IPS DF 6.9 (cell line): ENCODE data around the gene ABHD14A.
A peak's percentile ranks its signal among the peaks of the same experiment; 100 is the strongest.

ENCODE experiments used
- DNase-seq: peaks from one replicate; pipeline ENCODE4 v3.0.0-alpha.2; 2013; ENCODE audit warnings: low read depth, low spot score
- H3K27ac ChIP-seq: one replicate; pipeline ENCODE4 v1.5.1; 2013; ENCODE audit warnings: low read length, control low read depth
- H3K27me3 ChIP-seq: 2 replicates; pipeline ENCODE4 v1.6.1; 2013; ENCODE audit warnings: mild to moderate bottlenecking, low read length; ENCODE audit not compliant: control insufficient read depth, insufficient read depth
- H3K36me3 ChIP-seq: 2 replicates; pipeline ENCODE4 v1.6.1; 2013; ENCODE audit warnings: low read length; ENCODE audit not compliant: control insufficient read depth, insufficient read depth
- H3K4me1 ChIP-seq: 2 replicates; pipeline ENCODE4 v1.6.1; 2013; ENCODE audit warnings: low read length; ENCODE audit not compliant: control insufficient read depth, insufficient read depth
- H3K4me3 ChIP-seq: 2 replicates; pipeline ENCODE4 v1.5.1; 2013; ENCODE audit warnings: mild to moderate bottlenecking, low read length
- H3K9me3 ChIP-seq: 2 replicates; pipeline ENCODE4 v1.6.1; 2013; ENCODE audit warnings: low read length, inconsistent platforms; ENCODE audit not compliant: control insufficient read depth, insufficient read depth
- WGBS: extraction: QIAGEN DNeasy Blood & Tissue Kit; methylation state at CpG from one replicate; pipeline ENCODE4 v1.1.7; 2013; ENCODE audit warnings: mixed read lengths, missing lambda C conversion rate; ENCODE audit not compliant: insufficient read length, insufficient coverage; 5-methylcytosine and 5-hydroxymethylcytosine counted together

Gene ABHD14A

DNA sequence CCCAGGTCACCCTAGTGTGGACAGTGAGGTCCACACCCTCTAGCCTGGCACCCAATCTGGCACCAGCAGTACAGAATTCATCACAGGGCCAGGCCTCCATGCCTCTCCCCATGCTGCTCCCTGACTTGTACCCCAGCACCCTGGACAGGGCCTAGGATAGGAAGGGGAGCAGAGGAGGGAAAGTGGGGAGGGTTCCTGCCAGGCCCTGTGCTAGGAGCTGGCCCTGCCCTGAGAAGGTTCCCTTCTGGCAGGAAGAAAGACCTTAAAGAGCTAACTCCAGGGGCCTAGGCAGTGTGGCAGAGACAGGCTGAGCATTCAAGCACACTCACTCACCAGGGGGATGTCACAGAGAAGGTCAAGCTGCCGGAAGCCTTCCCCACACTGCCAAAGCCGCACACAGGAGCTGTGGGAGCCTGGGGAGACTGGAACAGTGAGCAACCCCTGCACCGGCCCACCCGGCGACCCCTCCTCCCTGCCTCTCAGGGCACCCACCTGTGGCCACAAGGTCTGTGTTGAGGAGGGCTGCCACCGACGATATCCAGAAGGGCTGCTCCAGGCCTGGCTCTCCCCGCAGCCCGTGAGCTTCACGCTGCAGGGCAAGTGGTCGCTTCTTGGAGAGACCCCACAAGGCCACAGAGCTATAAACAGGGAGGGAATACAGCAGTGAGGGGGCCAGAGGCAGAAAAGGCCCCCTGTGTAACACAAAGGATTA, 40.6 kb upstream of the ABHD14A start:
- no peak overlapping the region for H3K4me3 ChIP-seq
- no CpG with 5 or more reads among the region's 11 CpGs for WGBS
- H3K9me3 ChIP-seq = no peaks in the 10 kb centered on the region
- peaks cover 39% of the 10 kb centered on the region for H3K36me3 ChIP-seq
- no peaks in the 10 kb centered on the region for H3K27me3 ChIP-seq
- no peaks in the 10 kb centered on the region for H3K4me1 ChIP-seq
- no peak overlapping the region for H3K27ac ChIP-seq
- no peak for DNase-seq

GRCh38 chr3:51934991-51935885, 39.6 kb upstream of the ABHD14A start:
- no peaks in the 10 kb centered on the region for H3K9me3 ChIP-seq
- peaks cover 40% of the 10 kb centered on the region for H3K36me3 ChIP-seq
- no peak overlapping the region for H3K4me3 ChIP-seq
- no peak overlapping the region for H3K27ac ChIP-seq
- no peaks in the 10 kb centered on the region for H3K4me1 ChIP-seq
- H3K27me3 ChIP-seq = no peaks in the 10 kb centered on the region
- no peak for DNase-seq
- WGBS = no CpG with 5 or more reads among the region's 28 CpGs

DNA sequence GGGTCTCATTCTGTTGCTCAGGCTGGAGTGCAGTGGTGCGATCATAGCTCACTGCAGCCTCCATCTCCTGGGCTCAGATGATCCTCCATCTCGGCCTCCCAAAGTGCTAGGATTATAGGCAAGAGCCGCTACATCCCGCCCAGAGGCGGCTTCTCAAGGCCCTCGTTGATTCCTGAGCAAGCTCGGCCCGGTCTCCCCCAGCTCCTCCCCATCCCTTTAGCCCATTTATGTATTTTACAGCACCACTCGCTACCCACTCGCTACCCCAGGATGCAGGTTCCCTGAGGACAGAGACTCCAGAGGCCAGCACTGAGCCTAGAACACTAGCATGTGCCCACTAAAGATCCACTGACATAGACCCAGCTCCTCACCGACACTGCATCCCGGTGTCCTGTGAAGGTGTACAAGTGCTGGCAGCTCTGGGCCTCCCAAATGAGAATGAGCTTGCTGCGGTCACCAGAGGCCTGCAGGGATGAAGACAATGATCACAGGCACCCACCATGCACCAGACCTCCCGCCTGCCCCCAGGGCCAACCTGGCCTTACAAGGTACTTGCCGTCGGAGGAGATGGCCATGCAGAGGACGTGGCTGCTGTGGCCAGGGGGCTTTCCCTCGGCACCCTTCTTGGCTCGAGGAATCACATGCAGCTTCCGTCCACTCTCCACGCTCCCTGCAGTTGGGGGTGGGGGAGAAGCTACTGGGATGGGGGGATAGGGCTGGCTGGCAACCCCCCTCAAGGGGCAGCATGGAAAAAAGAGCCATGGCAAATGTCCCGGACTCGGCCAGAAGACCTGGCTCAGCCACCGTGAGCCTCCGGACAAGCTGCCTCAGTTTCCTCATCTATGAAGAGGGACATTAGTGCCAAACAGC, 38.7 kb upstream of the ABHD14A start:
- Histone ChIP-seq H3K36me3 (peaks cover 40% of the 10 kb centered on the region), H3K4me3 (no peak overlapping the region), H3K27me3 (no peaks in the 10 kb centered on the region), H3K4me1 (no peaks in the 10 kb centered on the region), H3K9me3 (no peaks in the 10 kb centered on the region), H3K27ac (no peak overlapping the region)
- DNase-seq = no peak
- no CpG with 5 or more reads among the region's 25 CpGs for WGBS

- Histone ChIP-seq H3K4me3 (no peak overlapping the region), H3K36me3 (peaks cover 40% of the 10 kb centered on the region), H3K9me3 (no peaks in the 10 kb centered on the region), H3K4me1 (no peaks in the 10 kb centered on the region), H3K27ac (no peak overlapping the region), H3K27me3 (no peaks in the 10 kb centered on the region)
- no peak for DNase-seq
- no CpG with 5 or more reads among the region's 9 CpGs for whole genome bisulfite sequencing
Observed at GRCh38 chr3:51937014-51937413, 37.9 kb upstream of the ABHD14A start.

DNA sequence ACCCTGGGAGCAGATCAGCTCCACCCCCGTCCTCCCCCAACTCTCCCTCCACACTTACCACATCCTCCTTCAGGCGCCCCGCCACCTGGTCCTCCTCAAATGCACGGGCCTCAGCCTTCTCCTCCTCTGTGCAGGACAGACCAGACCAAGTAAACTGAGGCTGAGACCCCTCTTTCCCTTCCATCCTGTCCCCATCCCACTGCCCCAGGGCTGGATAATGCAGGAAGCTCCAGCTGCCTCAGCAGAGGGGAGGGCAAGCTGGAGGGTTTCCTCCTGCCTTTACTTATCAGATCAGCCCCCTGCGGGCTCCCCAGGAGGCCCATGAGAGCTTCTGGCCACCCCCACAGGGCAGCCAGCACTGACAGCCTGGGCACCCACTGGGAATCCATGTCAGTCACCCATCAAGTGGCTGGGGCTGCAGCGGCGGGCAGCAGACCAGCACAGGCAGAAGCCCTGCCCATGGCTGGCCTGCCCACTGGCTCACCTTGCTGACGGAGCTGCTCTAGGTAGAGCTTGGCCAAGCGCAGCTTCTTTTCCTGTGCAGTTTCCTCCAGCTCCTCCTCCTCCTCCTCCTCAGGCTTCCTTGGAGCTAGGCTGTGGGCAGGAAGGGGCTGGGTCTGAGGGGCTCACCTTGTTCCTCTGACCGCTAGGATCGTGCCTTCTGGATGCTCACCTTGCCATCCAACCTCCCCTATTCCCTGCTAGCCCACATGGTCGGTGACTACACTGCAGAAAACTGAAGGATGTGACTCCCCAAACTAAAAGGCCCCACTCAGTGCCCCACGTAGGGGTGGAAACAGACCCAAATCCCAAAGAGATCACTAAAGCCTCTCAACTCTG, 37.0 kb upstream of the ABHD14A start:
- WGBS = no CpG with 5 or more reads among the region's 13 CpGs
- no peak overlapping the region for H3K27ac ChIP-seq

GRCh38 chr3:51938780-51939425, 36.0 kb upstream of the ABHD14A start:
- Histone ChIP-seq H3K4me3 (no peak overlapping the region), H3K9me3 (no peaks in the 10 kb centered on the region), H3K27me3 (no peaks in the 10 kb centered on the region), H3K4me1 (peaks cover 4% of the 10 kb centered on the region), H3K27ac (no peak overlapping the region), H3K36me3 (peaks cover 37% of the 10 kb centered on the region)
- no CpG with 5 or more reads among the region's 9 CpGs for WGBS
- no peak for DNase-seq

More for the DNA sequence above, 37.0 kb upstream of the ABHD14A start:
- Histone ChIP-seq H3K36me3 (peaks cover 40% of the 10 kb centered on the region), H3K9me3 (no peaks in the 10 kb centered on the region), H3K4me1 (peaks cover 2% of the 10 kb centered on the region), H3K4me3 (no peak overlapping the region), H3K27me3 (no peaks in the 10 kb centered on the region)
- DNase-seq = no peak

DNA sequence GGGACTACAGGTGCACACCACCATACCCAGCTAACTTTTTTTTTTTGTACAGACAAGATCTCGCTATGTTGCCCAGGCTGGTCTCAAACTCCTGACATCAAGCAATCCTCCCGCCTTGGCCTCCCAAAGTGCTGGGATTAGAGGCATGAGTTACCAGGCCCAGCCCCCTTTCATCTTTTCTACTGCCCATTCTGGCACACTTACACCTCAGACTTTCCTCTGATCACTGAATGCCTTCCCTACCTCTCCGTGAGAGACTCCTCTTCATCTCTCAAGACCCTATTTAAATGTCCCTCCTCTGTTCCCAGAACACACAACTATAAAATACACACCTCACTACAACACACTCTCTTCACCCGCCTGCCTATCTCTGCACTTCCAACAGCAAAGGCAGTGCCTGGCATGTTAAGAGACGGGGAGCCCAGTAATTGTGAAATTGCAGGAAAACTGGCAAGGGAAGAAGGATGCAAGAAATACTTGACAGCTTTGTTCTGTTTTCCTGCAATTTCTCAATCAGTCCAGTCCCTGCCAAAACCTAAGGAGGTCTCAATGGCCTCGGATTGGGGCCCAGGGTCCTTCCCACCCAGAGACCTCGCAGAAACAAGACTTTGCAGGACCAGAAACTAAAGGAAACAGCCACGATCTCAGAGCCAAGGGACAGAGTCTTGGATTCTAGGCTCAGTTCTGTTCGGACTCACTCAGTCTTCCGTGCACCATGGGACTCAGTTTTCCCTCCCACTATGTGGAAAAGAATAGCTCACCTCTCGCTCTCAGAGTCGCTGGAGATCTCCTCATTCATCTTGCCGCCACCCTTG, 34.0 kb upstream of the ABHD14A start:
- DNase-seq = no peak
- peaks cover 4% of the 10 kb centered on the region for H3K4me1 ChIP-seq
- WGBS = 100% methylated on average over 1 of the region's 13 CpGs
- no peaks in the 10 kb centered on the region for H3K9me3 ChIP-seq
- H3K27me3 ChIP-seq = no peaks in the 10 kb centered on the region
- H3K36me3 ChIP-seq = peaks cover 21% of the 10 kb centered on the region
- no peak overlapping the region for H3K27ac ChIP-seq
- peak overlapping the region; percentile 66; the same call in 1 of the 2 replicates for H3K4me3 ChIP-seq

DNA sequence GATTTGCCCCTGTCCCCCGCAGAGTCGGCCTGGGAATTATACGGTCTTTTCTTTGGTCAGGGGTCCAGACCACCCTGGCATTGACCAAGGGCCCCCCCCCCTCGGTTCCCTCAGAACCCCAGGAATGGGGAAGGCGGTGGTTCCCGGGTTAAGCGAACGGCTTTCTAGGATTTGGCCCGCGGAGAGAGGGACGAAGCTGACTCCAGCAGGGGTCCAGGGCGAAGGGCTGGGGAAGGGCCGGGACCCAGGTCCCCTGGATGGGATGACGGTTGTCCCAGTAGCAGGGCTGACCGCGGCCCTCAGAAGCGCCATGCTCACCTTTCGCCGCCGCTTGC, 33.4 kb upstream of the ABHD14A start:
- peaks cover 4% of the 10 kb centered on the region for H3K4me1 ChIP-seq
- no peaks in the 10 kb centered on the region for H3K9me3 ChIP-seq
- H3K4me3 ChIP-seq = peak overlapping the region; percentile 66
- WGBS = no CpG with 5 or more reads among the region's 20 CpGs
- H3K27ac ChIP-seq = no peak overlapping the region
- H3K36me3 ChIP-seq = peaks cover 18% of the 10 kb centered on the region
- DNase-seq = no peak
- H3K27me3 ChIP-seq = no peaks in the 10 kb centered on the region
